Skeletal muscle satellite cell (primary cell): ENCODE measurements around the gene C3.
"Not testable (repeated sequence)": the region's sequence is repeated elsewhere in the genome, so short reads cannot be mapped to it uniquely, and the experiment has no call there.

ENCODE experiments used
- H3K27me3 ChIP-seq: 2 replicates; pipeline ENCODE4 v1.7.0; 2013; ENCODE audit warnings: low read length; ENCODE audit not compliant: control insufficient read depth, insufficient read depth
- H3K36me3 ChIP-seq: 2 replicates; pipeline ENCODE4 v1.7.0; 2013; ENCODE audit warnings: mild to moderate bottlenecking, control low read depth, low read length; ENCODE audit not compliant: insufficient read depth
- H3K4me1 ChIP-seq: 2 replicates; pipeline ENCODE4 v1.7.0; 2013; ENCODE audit warnings: low read length; ENCODE audit not compliant: control insufficient read depth, insufficient read depth
- H3K4me2 ChIP-seq: 2 replicates; pipeline ENCODE4 v1.7.0; 2013; ENCODE audit warnings: mild to moderate bottlenecking, low read length
- H3K4me3 ChIP-seq: 2 replicates; pipeline ENCODE4 v1.7.0; 2013; ENCODE audit warnings: low read length
- H3K9ac ChIP-seq: 2 replicates; pipeline ENCODE4 v1.7.0; 2013; ENCODE audit warnings: mild to moderate bottlenecking, low read depth, low read length, moderate library complexity
- H3K9me3 ChIP-seq: replicated peaks from 2 replicates; pipeline ENCODE4 v1.7.0; 2013; ENCODE audit warnings: mild to moderate bottlenecking, control low read depth, low read length

C3 gene

DNA sequence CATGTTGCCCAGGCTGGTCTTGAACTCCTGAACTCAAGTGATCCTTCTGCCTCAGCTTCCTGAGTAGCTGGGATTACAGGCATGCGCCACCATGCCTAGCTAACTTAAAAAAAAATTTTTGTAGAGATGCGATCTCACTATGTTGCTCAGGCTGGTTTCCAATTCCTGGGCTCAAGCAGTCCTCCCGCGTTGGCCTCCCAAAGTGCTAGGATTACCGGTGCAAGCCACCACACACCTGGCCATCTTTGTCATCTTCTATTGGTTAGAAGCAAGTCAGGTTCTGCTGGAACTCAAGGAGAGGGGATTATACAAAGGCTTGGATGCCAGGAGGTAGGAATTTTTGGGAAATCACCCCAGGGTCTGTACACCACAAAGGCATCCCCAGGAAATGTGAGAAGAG is 75.7 kb downstream of the C3 start:
- no peaks in the 10 kb centered on the region for H3K36me3 ChIP-seq
- H3K9me3 ChIP-seq = no peaks in the 10 kb centered on the region
- no peaks in the 10 kb centered on the region for H3K4me1 ChIP-seq
- H3K4me3 ChIP-seq = no peak overlapping the region
- no peak overlapping the region for H3K9ac ChIP-seq
- no peak overlapping the region for H3K4me2 ChIP-seq
- peaks cover 4% of the 10 kb centered on the region for H3K27me3 ChIP-seq

- H3K27me3 ChIP-seq, H3K36me3 ChIP-seq, H3K4me3 ChIP-seq, H3K4me2 ChIP-seq, H3K9ac ChIP-seq, H3K9me3 ChIP-seq, H3K4me1 ChIP-seq: not testable (repeated sequence)
Measured at GRCh38 chr19:6640333-6640732, 80.1 kb downstream of the C3 start.

DNA sequence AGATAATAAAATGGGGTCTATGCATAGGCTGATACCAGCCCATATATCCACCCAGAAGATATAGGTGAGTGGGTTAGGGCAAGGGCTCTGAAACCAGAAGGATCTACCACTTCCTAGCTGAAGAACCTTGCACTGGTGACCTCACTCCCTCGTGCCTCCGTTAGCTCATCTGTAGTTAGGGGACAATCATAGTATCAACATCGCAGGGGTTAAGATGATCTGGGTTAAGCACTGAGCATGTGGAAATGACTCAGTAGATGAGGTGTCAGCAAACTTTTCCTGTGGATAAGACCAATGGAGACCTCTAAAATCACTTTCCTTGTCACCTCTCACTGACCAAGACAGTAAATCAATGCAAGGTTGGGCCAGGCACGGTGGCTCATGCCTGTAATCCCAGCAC is 81.0 kb downstream of the C3 start:
- Histone ChIP-seq H3K27me3 (no peaks in the 10 kb centered on the region), H3K36me3 (no peaks in the 10 kb centered on the region), H3K9me3 (no peaks in the 10 kb centered on the region), H3K4me1 (no peaks in the 10 kb centered on the region), H3K4me2 (no peak overlapping the region), H3K9ac (no peak overlapping the region), H3K4me3 (no peak overlapping the region)

- H3K9me3 ChIP-seq, H3K4me2 ChIP-seq, H3K9ac ChIP-seq, H3K27me3 ChIP-seq, H3K36me3 ChIP-seq, H3K4me3 ChIP-seq, H3K4me1 ChIP-seq: not testable (repeated sequence)
Measured at GRCh38 chr19:6633456-6633813, 87.0 kb downstream of the C3 start.

DNA sequence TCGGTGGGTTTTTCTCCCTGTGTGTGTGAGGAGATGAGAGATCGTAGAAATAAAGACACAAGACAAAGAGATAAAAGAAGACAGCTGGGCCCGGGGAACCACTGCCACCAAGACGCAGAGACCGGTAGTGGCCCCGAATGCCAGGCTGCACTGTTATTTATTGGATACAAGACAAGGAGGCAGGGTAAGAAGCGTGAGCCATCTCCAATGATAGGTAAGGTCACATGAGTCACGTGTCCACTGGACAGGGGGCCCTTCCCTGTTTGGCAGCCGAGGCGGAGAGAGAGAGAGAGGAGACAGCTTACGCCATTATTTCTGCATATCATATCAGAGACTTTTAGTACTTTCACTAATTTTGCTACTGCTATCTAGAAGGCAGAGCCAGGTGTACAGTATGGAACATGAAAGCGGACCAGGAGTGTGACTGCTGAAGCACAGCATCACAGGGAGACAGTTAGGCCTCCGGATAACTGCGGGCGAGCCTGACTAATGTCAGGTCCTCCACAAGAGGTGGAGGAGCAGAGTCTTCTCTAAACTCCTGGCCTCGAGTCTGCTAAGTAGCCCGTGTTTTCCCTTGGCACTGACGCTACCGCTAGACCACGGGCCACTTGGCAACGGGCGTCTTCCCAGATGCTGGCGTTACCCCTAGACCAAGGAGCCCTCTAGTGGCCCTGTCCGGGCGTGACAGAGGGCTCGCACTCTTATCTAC is 87.5 kb downstream of the C3 start:
- not testable (repeated sequence) for H3K9me3 ChIP-seq, H3K4me2 ChIP-seq, H3K27me3 ChIP-seq, H3K9ac ChIP-seq, H3K4me1 ChIP-seq, H3K4me3 ChIP-seq, H3K36me3 ChIP-seq

- H3K36me3 ChIP-seq = no peaks in the 10 kb centered on the region
- no peak overlapping the region for H3K4me2 ChIP-seq
- H3K9ac ChIP-seq = no peak overlapping the region
- no peak overlapping the region for H3K4me3 ChIP-seq
- no peaks in the 10 kb centered on the region for H3K4me1 ChIP-seq
- H3K27me3 ChIP-seq = no peaks in the 10 kb centered on the region
- H3K9me3 ChIP-seq = no peaks in the 10 kb centered on the region
Measured at GRCh38 chr19:6632002-6632621, 88.3 kb downstream of the C3 start.
